Neural crest cell (in vitro differentiated cells): ENCODE data around the gene SUSD1. TPM values are rescaled to one million over a fixed set of nuclear protein-coding genes. Genes with fewer than 3 reads are reported as not detected.

Experiments used
- DNase-seq: peaks from one replicate; pipeline ENCODE4 v3.0.0; 2021; ENCODE audit warnings: low read depth, mixed read lengths, low spot score
- H3K27ac Mint-ChIP-seq: one replicate; pipeline ENCODE4 v1.8.0; 2021; ENCODE audit warnings: mild to moderate bottlenecking, mixed read lengths; ENCODE audit not compliant: unreplicated experiment
- H3K27me3 Mint-ChIP-seq: 2 replicates; pipeline ENCODE4 v1.8.0; 2021; ENCODE audit warnings: low read depth, mild to moderate bottlenecking, mixed read lengths
- H3K36me3 Mint-ChIP-seq: 2 replicates; pipeline ENCODE4 v1.8.0; 2021; ENCODE audit warnings: low read depth, mild to moderate bottlenecking, mixed read lengths
- H3K4me1 Mint-ChIP-seq: 2 replicates; pipeline ENCODE4 v1.8.0; 2021; ENCODE audit warnings: mixed read lengths
- H3K4me3 Mint-ChIP-seq: one replicate; pipeline ENCODE4 v1.8.0; 2021; ENCODE audit warnings: mild to moderate bottlenecking, mixed read lengths
- H3K9me3 Mint-ChIP-seq: 2 replicates; pipeline ENCODE4 v1.8.0; 2021; ENCODE audit warnings: mixed read lengths
- CTCF ChIP-seq: fragments of 200-600 bp; sonication (generic); conservative IDR thresholded peaks from 2 replicates; pipeline ENCODE4 v1.5.0; 2021; ENCODE audit warnings: antibody characterized with exemption, mild to moderate bottlenecking
- total RNA-seq: library from RNA; stranded (reverse); gene quantifications from 2 replicates; pipeline ENCODE4 v1.2.1, GENCODE V29; 2021

Gene SUSD1
- total RNA-seq, 1 donor from 2014 or later, result 22.6 TPM

GRCh38 chr9:112119225-112120029 lies 55.7 kb downstream of the SUSD1 start:
- no peak for TF ChIP-seq CTCF
- H3K4me3 Mint-ChIP-seq, result no peak overlapping the region
- H3K4me1 Mint-ChIP-seq, result peaks cover 22% of the 10 kb centered on the region
- DNase-seq, result no peak
- no peaks in the 10 kb centered on the region for H3K9me3 Mint-ChIP-seq
- H3K27ac Mint-ChIP-seq, result peak overlapping the region; percentile 19
- peaks cover 14% of the 10 kb centered on the region for H3K36me3 Mint-ChIP-seq
- no peaks in the 10 kb centered on the region for H3K27me3 Mint-ChIP-seq

GRCh38 chr9:112118009-112118408 lies 57.1 kb downstream of the SUSD1 start:
- Mint-ChIP-seq H3K4me3 (no peak overlapping the region), H3K4me1 (peaks cover 22% of the 10 kb centered on the region), H3K27me3 (no peaks in the 10 kb centered on the region), H3K36me3 (peaks cover 11% of the 10 kb centered on the region), H3K27ac (no peak overlapping the region), H3K9me3 (no peaks in the 10 kb centered on the region)
- no peak for TF ChIP-seq CTCF
- no peak for DNase-seq

- H3K4me3 Mint-ChIP-seq, result no peak overlapping the region
- H3K27me3 Mint-ChIP-seq, result no peaks in the 10 kb centered on the region
- H3K27ac Mint-ChIP-seq, result no peak overlapping the region
- DNase-seq, result no peak
- H3K4me1 Mint-ChIP-seq, result peaks cover 19% of the 10 kb centered on the region
- peaks cover 3% of the 10 kb centered on the region for H3K36me3 Mint-ChIP-seq
- no peak for TF ChIP-seq CTCF
- H3K9me3 Mint-ChIP-seq, result no peaks in the 10 kb centered on the region
These were observed 58.9 kb downstream of the SUSD1 start for GRCh38 chr9:112115970-112116753.

DNA sequence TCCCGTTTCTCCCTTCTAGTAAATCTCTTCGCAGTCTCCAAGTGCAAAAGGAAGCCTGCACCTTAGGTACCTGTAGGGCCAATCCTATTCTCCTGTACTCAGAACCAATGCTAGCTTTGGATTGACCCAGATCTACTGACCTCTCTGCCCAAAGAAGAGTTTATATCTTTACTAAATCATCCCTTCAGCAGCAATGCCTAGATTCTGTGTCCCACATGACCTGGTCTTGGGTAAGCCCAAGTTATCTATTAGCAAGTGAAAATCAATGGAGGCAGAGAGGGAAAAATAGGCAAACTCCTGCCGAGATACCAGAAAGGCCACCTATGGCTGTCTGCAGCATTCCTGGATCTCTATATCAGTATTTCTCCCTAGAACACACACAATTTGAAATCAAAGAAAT lies 60.0 kb downstream of the SUSD1 start:
- no peak for TF ChIP-seq CTCF

GRCh38 chr9:112112941-112113681 lies 62.0 kb downstream of the SUSD1 start:
- no peak for DNase-seq
- Mint-ChIP-seq H3K4me3 (no peak overlapping the region), H3K27me3 (no peaks in the 10 kb centered on the region), H3K4me1 (no peaks in the 10 kb centered on the region), H3K27ac (no peak overlapping the region), H3K36me3 (peaks cover 3% of the 10 kb centered on the region), H3K9me3 (no peaks in the 10 kb centered on the region)
- peak; percentile 64 for TF ChIP-seq CTCF

More for the DNA sequence above, 60.0 kb downstream of the SUSD1 start:
- no peak for DNase-seq
- H3K9me3 Mint-ChIP-seq, result no peaks in the 10 kb centered on the region
- peaks cover 9% of the 10 kb centered on the region for H3K4me1 Mint-ChIP-seq
- peaks cover 3% of the 10 kb centered on the region for H3K36me3 Mint-ChIP-seq
- no peak overlapping the region for H3K27ac Mint-ChIP-seq
- H3K27me3 Mint-ChIP-seq, result no peaks in the 10 kb centered on the region
- no peak overlapping the region for H3K4me3 Mint-ChIP-seq
